WTC11 (cell line): ENCODE results near the gene MYL12B. TPM values are rescaled to one million over a fixed set of nuclear protein-coding genes. Genes with fewer than 3 reads are reported as not detected.
A peak's percentile ranks its signal among the peaks of the same experiment; 100 is the strongest.

Experiments
- ATAC-seq: fragments of 200-7000 bp; cut with Tn5 transposase; 2 replicates; pipeline ENCODE4 v1.10.0; 2021; ENCODE audit warnings: mild to moderate bottlenecking, moderate library complexity
- CTCF ChIA-PET: fragments of 300-600 bp; sonication (Branson Sonifier 250); formaldehyde crosslinking; loops from one replicate; lab custom pipeline; 2021; ENCODE audit warnings: antibody characterized with exemption; lab: Charles Lee
- POLR2A ChIA-PET: fragments of 350-600 bp; sonication (Branson Sonifier 250); formaldehyde crosslinking; loops from one replicate; lab custom pipeline; 2021; ENCODE audit warnings: antibody characterized with exemption; lab: Charles Lee
- DNase-seq: peaks from one replicate; pipeline ENCODE4 v3.0.0; 2021; ENCODE audit warnings: low spot score
- H3K27ac Mint-ChIP-seq: 2 replicates; pipeline ENCODE4 v1.8.0; 2021; ENCODE audit warnings: mixed read lengths
- H3K27me3 Mint-ChIP-seq: 2 replicates; pipeline ENCODE4 v1.8.0; 2021; ENCODE audit warnings: low read depth, mild to moderate bottlenecking, moderate library complexity, mixed read lengths
- H3K36me3 Mint-ChIP-seq: 2 replicates; pipeline ENCODE4 v1.8.0; 2021; ENCODE audit warnings: mixed read lengths
- H3K4me1 Mint-ChIP-seq: 2 replicates; pipeline ENCODE4 v1.8.0; 2022; ENCODE audit warnings: mixed read lengths
- H3K4me3 Mint-ChIP-seq: 2 replicates; pipeline ENCODE4 v1.8.0; 2021; ENCODE audit warnings: mild to moderate bottlenecking, moderate library complexity, mixed read lengths
- H3K9me3 Mint-ChIP-seq: 2 replicates; pipeline ENCODE4 v1.8.0; 2021; ENCODE audit warnings: mixed read lengths
- EMX1 ChIP-seq: fragments of 250-450 bp; sonication (Bioruptor Pico); IDR thresholded peaks from 2 replicates; pipeline ENCODE4 v1.8.0; 2021; ENCODE audit warnings: mild to moderate bottlenecking
- NFATC4 ChIP-seq: fragments of 250-450 bp; sonication (Bioruptor Pico); IDR thresholded peaks from 2 replicates; pipeline ENCODE4 v1.9.0; 2021; ENCODE audit warnings: mild to moderate bottlenecking
- NR1H2 ChIP-seq: sonication (generic); formaldehyde crosslinking; IDR thresholded peaks from 2 replicates; pipeline ENCODE4 v1.9.0; 2021; ENCODE audit warnings: mild to moderate bottlenecking, moderate library complexity, missing genetic modification reagents
- PRRX2 ChIP-seq: fragments of 250-450 bp; sonication (Bioruptor Pico); IDR thresholded peaks from 2 replicates; pipeline ENCODE4 v1.8.0; 2021; ENCODE audit warnings: mild to moderate bottlenecking
- SMAD3 ChIP-seq: sonication (generic); formaldehyde crosslinking; IDR thresholded peaks from 2 replicates; pipeline ENCODE4 v1.8.0; 2022; ENCODE audit warnings: missing genetic modification reagents, mild to moderate bottlenecking, borderline replicate concordance
- TCF7 ChIP-seq: sonication (generic); formaldehyde crosslinking; IDR thresholded peaks from 2 replicates; pipeline ENCODE4 v1.8.0; 2022; ENCODE audit warnings: mild to moderate bottlenecking, low read depth, missing genetic modification reagents, moderate library complexity
- TEAD4 ChIP-seq: sonication (generic); formaldehyde crosslinking; IDR thresholded peaks from 2 replicates; pipeline ENCODE4 v1.8.0; 2022; ENCODE audit warnings: mild to moderate bottlenecking, missing genetic modification reagents
- ZNF219 ChIP-seq: sonication (generic); formaldehyde crosslinking; IDR thresholded peaks from 2 replicates; pipeline ENCODE4 v1.8.0; 2023; ENCODE audit warnings: missing genetic modification reagents, mild to moderate bottlenecking, borderline replicate concordance
- total RNA-seq: library from RNA; stranded (reverse); gene quantifications from 3 replicates; pipeline ENCODE4 v1.2.3, GENCODE V29; 2021
- TF ChIP-seq, protein P1 (sequence below): fragments of 250-450 bp; sonication (Bioruptor Pico); IDR thresholded peaks from 2 replicates; pipeline ENCODE4 v1.8.0; 2021; ENCODE audit warnings: mild to moderate bottlenecking
- TF ChIP-seq, protein P2 (sequence below): fragments of 250-450 bp; sonication (Bioruptor Pico); conservative IDR thresholded peaks from 2 replicates; pipeline ENCODE4 v1.9.0; 2021; ENCODE audit warnings: mild to moderate bottlenecking
- TF ChIP-seq, protein P3 (sequence below): sonication (generic); formaldehyde crosslinking; IDR thresholded peaks from 2 replicates; pipeline ENCODE4 v1.8.1; 2022; ENCODE audit warnings: mild to moderate bottlenecking, moderate library complexity, missing genetic modification reagents
- TF ChIP-seq, protein P4 (sequence below): fragments of 200-600 bp; IDR thresholded peaks from 2 replicates; pipeline ENCODE4 v1.8.0; 2022; ENCODE audit warnings: antibody characterized with exemption
- TF ChIP-seq, protein P5 (sequence below): sonication (generic); formaldehyde crosslinking; IDR thresholded peaks from 2 replicates; pipeline ENCODE4 v1.8.1; 2023; ENCODE audit warnings: mild to moderate bottlenecking, missing genetic modification reagents

Gene MYL12B
- total RNA-seq, 1 experiment from 2014 or later = 173 TPM

DNA sequence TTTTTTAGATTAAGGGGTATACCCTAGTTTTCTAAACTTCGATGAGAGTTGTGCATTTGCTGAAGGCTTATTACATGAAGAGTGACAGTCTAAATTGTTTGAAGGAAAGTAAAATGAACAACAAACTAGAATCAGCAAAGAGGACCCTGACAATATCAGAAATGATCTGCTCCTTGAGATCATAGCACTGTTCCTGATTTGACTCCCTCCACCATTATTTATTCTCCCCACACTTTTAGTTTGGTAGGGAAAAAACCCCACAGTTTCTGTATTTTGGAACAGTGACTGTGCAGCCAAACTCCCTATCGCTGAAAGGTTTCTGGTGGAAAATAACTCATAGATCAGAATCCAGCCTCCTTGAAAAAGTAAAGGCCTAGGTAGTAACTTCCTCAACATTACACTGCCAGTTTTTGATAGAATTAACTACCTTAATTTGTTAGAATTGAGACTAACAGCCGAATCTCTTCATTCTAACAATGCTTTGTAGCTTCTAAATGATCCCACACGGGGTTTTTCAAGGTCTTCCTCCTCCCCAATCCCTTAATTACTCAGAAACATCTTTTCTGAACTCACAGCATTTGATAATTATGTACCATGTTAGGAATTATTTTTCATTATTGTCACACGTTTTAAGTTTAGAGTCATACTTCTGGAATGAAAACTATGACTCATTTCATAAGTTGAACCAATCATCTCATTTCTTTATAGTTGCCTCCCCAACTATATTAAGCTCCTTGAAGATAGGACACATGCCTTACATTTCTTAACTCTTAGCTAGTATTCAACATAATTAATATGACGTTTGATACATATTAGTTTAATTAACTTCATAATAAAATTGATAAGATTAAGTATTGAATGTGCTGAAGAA lies 11.5 kb upstream of the MYL12B start:
- peak; percentile 38; the same call in 1 of the 2 replicates for TF ChIP-seq EMX1 (CRISPR knock-in tag)
- TF ChIP-seq NFATC4 (CRISPR knock-in tag) = 0 out of 2 replicates have a peak, but pooled peaks have one; percentile 45
- TF ChIP-seq, protein P1, sequence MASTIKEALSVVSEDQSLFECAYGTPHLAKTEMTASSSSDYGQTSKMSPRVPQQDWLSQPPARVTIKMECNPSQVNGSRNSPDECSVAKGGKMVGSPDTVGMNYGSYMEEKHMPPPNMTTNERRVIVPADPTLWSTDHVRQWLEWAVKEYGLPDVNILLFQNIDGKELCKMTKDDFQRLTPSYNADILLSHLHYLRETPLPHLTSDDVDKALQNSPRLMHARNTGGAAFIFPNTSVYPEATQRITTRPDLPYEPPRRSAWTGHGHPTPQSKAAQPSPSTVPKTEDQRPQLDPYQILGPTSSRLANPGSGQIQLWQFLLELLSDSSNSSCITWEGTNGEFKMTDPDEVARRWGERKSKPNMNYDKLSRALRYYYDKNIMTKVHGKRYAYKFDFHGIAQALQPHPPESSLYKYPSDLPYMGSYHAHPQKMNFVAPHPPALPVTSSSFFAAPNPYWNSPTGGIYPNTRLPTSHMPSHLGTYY = peak; percentile 60; the same call in 1 of the 2 replicates
- no peak for TF ChIP-seq ZNF219 (CRISPR knock-in tag)
- peak; percentile 11; the same call in 1 of the 2 replicates for TF ChIP-seq PRRX2 (CRISPR knock-in tag)
- Mint-ChIP-seq H3K27ac (no peak overlapping the region), H3K4me1 (peaks cover 29% of the 10 kb centered on the region), H3K36me3 (peaks cover 32% of the 10 kb centered on the region), H3K4me3 (no peak overlapping the region; the same call in 1 of the 2 replicates), H3K9me3 (no peaks in the 10 kb centered on the region), H3K27me3 (no peaks in the 10 kb centered on the region)
- no peak for ATAC-seq
- CTCF ChIA-PET = interaction anchor here (1.2 kb wide), 2 partner anchors 121 to 122 kb away, joined by 3 to 4 read pairs; no protein-coding TSS in a partner anchor
- POLR2A ChIA-PET = interaction anchor here (0.5 to 0.6 kb wide), 2 partner anchors 263 to 327 kb away, joined by 5 read pairs; no protein-coding TSS in a partner anchor
- no peak for DNase-seq

DNA sequence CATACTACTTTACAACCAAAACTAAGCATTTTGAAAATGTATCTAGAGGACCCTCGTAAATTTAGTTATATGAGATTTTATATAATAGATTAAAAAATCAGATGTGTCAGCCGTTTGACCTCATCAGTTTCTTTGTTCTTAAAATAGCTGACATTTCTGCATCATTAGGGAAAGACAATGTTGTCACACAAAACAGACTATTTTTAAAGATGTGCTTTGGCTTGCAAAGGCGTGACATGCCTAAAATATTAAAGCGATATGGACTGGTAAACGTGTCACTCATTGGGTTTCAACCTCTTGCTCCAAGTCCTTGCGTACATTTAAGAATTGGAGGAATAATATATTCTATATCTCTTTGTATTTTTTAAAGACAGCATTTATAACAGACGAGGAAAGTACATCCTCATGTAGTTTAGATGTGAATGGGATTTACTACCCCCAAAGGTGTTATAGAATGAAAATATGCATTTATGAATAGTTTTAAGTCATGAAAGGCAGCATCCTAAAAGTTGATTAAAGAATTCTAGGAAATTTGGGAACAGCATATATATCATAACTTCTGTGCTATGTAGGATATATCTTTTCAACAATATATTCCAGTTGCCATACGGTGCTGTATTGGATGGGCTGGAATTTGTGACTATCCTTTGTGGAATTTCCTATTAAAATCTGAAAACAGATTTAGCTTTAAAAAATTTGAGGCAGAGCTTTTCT lies 10.5 kb upstream of the MYL12B start:
- POLR2A ChIA-PET = interaction anchor here (0.5 to 0.6 kb wide), 2 partner anchors 328 to 681 kb away, joined by 3 to 5 read pairs; no protein-coding TSS in a partner anchor
- H3K4me3 Mint-ChIP-seq = no peak overlapping the region
- TF ChIP-seq, protein P2, sequence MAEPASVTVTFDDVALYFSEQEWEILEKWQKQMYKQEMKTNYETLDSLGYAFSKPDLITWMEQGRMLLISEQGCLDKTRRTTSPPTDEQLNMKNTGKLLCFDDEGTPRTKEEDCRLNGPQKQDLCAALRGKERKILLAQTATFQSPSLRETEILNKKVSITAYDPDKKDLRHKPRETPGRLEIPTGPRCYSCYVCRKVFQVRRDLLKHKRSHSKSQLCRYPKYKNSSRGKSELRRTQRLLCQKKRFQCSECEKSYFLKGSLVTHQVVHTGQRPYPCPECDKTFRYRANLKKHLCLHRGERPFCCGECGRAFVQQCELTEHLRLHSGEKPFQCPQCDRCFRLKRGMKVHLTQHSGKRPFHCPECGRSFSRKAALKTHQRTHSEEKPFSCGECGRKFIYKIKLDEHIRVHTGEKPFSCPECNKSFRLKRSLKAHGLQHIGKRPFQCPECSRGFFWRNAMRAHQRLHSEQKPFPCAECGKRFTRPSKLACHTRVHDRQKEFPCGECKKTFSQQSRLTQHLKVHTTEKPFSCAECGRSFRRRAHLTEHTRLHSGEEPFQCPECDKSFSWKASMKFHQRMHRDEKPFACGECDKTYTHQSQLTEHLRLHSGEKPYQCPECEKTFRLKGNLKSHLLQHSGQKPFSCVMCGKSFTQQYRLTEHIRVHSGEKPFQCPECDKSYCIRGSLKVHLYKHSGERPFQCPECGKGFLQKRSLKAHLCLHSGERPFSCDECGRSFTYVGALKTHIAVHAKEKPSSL = 0 out of 2 replicates have a peak, but pooled peaks have one; percentile 48
- TF ChIP-seq PRRX2 (CRISPR knock-in tag) = no peak

DNA sequence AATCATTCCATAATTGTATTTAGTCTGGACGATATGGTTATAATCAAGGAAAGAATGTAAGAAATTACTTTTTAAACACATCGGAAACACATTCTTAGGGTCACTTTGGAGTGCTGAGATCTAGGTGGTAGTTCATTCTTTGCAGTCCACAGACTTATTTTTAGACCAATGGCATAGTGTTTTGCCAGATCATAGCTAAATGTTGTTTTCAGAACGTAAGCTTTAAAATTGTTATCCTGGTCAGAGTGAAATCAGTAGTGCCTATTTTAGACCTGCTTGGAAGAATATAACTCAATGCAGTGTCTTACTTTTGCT lies 10.0 kb upstream of the MYL12B start:
- ATAC-seq (no peak), DNase-seq (no peak)
- ChIA-PET POLR2A (no interaction called here), CTCF (no interaction called here)
- H3K4me1 Mint-ChIP-seq = peaks cover 15% of the 10 kb centered on the region
- no peak for TF ChIP-seq TEAD4 (CRISPR knock-in tag)
- TF ChIP-seq, protein P3, sequence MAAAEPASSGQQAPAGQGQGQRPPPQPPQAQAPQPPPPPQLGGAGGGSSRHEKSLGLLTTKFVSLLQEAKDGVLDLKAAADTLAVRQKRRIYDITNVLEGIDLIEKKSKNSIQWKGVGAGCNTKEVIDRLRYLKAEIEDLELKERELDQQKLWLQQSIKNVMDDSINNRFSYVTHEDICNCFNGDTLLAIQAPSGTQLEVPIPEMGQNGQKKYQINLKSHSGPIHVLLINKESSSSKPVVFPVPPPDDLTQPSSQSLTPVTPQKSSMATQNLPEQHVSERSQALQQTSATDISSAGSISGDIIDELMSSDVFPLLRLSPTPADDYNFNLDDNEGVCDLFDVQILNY (CRISPR knock-in tag) = no peak
- TF ChIP-seq, protein P4, sequence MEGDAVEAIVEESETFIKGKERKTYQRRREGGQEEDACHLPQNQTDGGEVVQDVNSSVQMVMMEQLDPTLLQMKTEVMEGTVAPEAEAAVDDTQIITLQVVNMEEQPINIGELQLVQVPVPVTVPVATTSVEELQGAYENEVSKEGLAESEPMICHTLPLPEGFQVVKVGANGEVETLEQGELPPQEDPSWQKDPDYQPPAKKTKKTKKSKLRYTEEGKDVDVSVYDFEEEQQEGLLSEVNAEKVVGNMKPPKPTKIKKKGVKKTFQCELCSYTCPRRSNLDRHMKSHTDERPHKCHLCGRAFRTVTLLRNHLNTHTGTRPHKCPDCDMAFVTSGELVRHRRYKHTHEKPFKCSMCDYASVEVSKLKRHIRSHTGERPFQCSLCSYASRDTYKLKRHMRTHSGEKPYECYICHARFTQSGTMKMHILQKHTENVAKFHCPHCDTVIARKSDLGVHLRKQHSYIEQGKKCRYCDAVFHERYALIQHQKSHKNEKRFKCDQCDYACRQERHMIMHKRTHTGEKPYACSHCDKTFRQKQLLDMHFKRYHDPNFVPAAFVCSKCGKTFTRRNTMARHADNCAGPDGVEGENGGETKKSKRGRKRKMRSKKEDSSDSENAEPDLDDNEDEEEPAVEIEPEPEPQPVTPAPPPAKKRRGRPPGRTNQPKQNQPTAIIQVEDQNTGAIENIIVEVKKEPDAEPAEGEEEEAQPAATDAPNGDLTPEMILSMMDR = no peak
- TF ChIP-seq, protein P5, sequence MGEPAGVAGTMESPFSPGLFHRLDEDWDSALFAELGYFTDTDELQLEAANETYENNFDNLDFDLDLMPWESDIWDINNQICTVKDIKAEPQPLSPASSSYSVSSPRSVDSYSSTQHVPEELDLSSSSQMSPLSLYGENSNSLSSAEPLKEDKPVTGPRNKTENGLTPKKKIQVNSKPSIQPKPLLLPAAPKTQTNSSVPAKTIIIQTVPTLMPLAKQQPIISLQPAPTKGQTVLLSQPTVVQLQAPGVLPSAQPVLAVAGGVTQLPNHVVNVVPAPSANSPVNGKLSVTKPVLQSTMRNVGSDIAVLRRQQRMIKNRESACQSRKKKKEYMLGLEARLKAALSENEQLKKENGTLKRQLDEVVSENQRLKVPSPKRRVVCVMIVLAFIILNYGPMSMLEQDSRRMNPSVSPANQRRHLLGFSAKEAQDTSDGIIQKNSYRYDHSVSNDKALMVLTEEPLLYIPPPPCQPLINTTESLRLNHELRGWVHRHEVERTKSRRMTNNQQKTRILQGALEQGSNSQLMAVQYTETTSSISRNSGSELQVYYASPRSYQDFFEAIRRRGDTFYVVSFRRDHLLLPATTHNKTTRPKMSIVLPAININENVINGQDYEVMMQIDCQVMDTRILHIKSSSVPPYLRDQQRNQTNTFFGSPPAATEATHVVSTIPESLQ (CRISPR knock-in tag) = no peak
- no peak for TF ChIP-seq SMAD3 (CRISPR knock-in tag)
- no peak for TF ChIP-seq TCF7 (CRISPR knock-in tag)
- no peak for TF ChIP-seq NR1H2 (CRISPR knock-in tag)
- H3K27ac Mint-ChIP-seq = no peak overlapping the region
- H3K9me3 Mint-ChIP-seq = no peaks in the 10 kb centered on the region
- peaks cover 46% of the 10 kb centered on the region for H3K36me3 Mint-ChIP-seq
- H3K4me3 Mint-ChIP-seq = no peak overlapping the region
- no peaks in the 10 kb centered on the region for H3K27me3 Mint-ChIP-seq

More for the DNA sequence above, 10.5 kb upstream of the MYL12B start:
- no peaks in the 10 kb centered on the region for H3K27me3 Mint-ChIP-seq
- no peaks in the 10 kb centered on the region for H3K9me3 Mint-ChIP-seq
- H3K4me1 Mint-ChIP-seq = peaks cover 20% of the 10 kb centered on the region
- ATAC-seq = no peak
- CTCF ChIA-PET = interaction anchor here (1.2 kb wide), 2 partner anchors 122 to 123 kb away, joined by 3 to 4 read pairs; no protein-coding TSS in a partner anchor
- H3K36me3 Mint-ChIP-seq = peaks cover 41% of the 10 kb centered on the region
- no peak for DNase-seq
- H3K27ac Mint-ChIP-seq = no peak overlapping the region
